Stimulated activated CD4-positive, alpha-beta T cell treated with anti-CD3 and anti-CD28 coated beads, Interleukin-15, amount 100 ng/mL, for 1 hour (primary cell): Measurements from ENCODE around the gene CD300C.
"Not testable (repeated sequence)": the region's sequence is repeated elsewhere in the genome, so short reads cannot be mapped to it uniquely, and the experiment has no call there.

Experiments used
- DNase-seq, 2 donors: peaks; one replicate each; pipeline ENCODE4 v3.0.0-alpha.2; 2020; ENCODE audit warnings: low read depth in 1 of 2, low spot score in 1 of 2

Gene CD300C

DNA sequence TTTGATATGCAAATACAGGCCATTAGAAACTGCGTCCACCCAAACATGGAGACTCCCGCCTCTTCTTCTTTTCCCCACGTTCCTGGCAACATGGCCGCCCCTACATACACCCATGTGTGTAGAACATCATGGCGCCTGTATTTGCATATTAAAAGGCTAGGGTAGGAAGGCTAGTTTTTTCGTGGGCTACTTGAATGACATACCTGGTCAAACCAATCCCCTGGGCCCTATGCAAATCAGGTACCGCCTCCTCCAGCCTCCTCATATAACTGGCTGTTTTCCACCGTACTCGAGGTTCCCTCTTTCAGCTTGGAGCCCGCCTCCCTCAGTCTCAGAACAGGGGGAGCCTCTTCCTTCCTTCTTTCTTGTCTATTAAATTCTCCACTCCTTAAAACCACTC is 13.8 kb downstream of the CD300C start:
- DNase-seq, result no peak

- no peak for DNase-seq
Measured at GRCh38 chr17:74531231-74531761, 14.6 kb downstream of the CD300C start, which contains the start of gene CD300LB. Gene CD300LB (minus strand): TSS chr17:74531475. CDS start chr17:74531350, 125 bp downstream.

DNA sequence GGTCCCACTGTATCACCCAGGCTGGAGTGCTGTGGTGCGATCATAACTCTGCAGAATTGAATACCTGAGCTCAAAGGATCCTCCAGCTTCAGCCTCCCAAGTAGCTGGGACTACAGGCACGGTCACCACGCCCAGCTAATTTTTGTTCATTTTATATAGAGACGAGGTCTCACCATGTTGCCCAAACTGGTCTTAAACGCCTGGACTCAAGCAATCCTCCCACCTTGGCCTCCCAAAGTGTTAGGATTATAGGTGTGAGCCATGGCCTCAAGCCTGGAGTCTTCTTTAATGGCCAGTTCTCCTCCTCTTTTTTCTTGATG is 15.1 kb downstream of the CD300C start:
- DNase-seq, result no peak

DNA sequence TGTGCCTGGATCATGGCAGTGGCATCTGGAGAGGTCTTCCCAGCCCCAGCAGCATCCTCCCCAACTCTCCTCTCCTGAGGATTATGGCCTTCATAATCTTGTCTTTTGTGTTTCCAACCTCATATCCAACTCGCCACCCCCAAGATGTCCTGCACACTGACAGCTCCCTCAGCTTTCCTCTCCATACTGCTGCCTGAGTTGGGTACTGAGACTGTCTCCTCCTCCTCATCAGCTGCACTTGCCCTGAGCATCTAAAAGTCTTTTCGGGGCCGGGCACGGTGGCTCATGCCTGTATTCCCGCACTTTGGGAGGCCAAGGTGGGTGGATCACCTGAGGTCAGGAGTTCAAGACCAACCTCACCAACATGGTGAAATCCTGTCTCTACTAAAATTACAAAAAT is 16.7 kb downstream of the CD300C start:
- DNase-seq, result no peak

GRCh38 chr17:74528491-74529199 is 17.3 kb downstream of the CD300C start:
- DNase-seq, result no peak

DNA sequence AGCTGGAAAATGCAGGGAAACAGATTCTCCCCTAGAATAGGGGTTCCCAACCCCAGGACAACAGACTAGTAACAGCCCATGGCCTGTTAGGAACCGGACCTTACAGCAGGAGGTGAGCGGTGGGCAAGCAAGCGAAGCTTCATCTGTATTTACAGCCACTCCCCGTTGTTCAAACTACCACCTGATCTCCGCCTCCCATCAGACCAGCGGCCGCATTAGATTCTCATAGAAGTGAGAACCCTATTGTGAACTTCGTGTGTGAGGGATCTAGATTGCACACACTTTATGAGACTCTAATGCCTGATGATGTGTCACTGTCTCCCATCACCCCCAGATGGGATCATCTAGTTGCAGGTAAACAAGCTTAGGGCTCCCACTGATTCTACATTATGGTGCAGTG is 18.2 kb downstream of the CD300C start:
- no peak for DNase-seq

- DNase-seq, result no peak
Measured at GRCh38 chr17:74527081-74527480, 18.8 kb downstream of the CD300C start.

DNA sequence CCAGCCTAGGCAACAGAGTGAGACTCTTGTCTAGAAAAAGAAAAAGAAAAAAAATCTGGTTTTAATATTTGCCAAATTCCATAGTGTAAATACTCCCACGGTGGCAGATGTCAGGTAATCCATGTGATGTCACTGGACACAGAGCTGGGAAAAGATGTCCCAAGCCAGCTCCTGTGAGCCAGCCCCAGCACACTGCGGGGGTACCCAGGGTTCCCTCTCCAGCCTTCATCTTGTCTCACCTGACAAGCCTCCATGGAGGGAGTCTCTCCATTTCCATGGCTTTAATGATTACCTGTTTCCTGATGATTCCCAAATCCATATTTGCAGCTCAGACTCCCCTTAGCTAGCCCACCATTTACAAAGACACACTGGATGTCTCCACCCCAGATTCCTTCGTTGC is 19.2 kb downstream of the CD300C start:
- no peak for DNase-seq

- no peak for DNase-seq
Measured at GRCh38 chr17:74525781-74526288, 20.1 kb downstream of the CD300C start.

GRCh38 chr17:74525465-74525725 is 20.5 kb downstream of the CD300C start:
- no peak for DNase-seq

GRCh38 chr17:74524653-74525464 is 21.1 kb downstream of the CD300C start:
- DNase-seq, result no peak

GRCh38 chr17:74523308-74523707 is 22.6 kb downstream of the CD300C start:
- DNase-seq, result no peak

DNA sequence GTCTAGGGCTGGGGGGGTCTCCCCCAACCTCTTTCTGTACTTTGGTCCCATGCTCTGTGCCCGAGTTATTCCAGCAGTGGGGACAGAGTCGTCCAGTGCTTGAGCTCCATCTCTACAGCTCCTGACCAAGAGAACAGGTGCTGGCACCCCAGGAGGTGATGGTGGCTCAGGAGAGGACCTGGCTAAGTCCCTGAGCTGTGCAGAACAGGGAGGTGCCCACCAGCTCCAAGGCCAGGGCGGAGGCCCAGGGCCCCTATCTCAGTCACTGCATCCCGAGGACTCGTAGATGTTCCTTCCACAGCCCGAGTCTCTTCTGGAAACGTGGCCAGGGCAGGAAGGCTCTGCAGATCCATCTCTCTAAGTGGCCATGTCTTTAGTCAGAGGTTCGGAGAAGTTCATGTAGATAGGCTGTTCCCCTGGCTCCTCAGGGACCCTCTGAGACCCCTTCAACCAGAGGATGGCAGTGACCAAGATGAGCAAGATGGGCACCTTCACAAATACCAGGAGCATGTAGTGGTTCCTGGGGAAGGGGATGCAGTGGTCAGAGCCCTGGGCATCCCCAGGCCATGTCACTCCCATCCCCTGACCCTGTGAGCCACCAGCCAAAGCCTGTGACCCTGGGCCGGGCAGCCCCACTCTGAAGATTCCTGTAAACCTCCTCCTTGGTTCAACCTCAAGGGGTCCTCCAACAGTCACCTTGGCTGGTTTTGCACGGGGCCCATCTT is 23.4 kb downstream of the CD300C start:
- DNase-seq, result no peak

- DNase-seq, result no peak
Measured at GRCh38 chr17:74521701-74522201, 24.2 kb downstream of the CD300C start.

GRCh38 chr17:74520790-74521480 is 25.0 kb downstream of the CD300C start:
- DNase-seq, result no peak

- no peak for DNase-seq
Measured at GRCh38 chr17:74520016-74520434, 25.9 kb downstream of the CD300C start.

DNA sequence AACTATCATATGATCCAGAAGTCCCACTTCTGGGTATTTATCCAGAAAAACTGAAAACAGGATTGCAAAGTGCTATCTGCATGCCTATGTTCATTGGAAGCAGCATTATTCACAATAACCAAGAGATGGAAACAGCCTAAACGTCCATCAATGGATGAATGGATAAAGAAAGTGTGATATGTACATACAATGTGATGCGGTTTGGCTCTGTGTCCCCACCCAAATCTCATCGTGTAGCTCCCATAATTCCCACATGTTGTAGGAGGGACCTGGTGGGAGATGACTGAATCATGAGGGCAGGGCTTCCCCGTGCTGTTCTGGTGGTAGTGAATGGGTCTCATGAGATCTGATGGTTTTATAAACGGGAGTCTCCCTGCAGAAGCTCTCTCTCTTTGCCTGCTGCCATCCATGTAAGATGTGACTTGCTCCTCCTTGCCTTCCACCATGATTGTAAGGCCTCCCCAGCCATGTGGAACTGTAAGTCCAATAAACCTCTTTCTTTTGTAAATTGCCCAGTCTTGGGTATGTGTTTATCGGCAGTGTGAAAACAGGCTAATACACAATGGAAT is 27.4 kb downstream of the CD300C start:
- not testable (repeated sequence) for DNase-seq

DNA sequence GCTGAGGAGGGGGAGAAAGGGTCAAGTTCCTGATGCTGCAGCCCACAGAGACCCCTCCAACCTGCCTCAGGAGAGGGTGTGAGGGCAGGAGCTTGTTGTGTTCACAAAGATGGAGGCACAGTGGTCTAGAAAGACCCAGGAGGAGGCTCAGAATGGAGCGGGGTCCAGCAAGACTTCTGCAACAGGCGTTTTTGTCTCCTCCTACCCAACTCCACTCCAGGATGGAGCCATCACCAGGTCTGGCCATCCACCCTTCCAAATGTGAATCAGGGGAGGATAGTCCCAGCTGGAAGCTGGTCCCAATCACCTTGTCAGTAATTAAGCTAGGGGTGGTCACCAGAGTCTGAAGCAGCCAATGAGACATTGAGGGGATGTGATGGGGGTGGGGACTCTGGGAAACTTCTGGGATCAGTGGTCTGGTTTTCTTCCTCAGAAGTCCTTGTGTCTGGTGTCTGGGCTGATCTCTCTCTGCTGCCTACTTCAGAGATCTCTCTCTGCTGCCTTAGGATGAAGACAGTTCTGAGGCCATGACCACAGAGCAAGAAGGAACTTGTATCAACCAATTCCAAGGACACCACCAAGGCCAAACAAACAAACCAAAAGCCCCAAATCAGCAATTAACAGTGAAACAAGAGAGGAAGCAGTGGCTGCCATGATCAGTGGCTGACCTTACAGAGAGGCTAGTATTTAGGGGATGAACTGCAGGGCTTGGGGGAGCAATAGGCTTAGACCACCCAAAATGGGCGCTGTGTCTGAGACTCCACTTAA is 29.2 kb downstream of the CD300C start:
- no peak for DNase-seq

DNA sequence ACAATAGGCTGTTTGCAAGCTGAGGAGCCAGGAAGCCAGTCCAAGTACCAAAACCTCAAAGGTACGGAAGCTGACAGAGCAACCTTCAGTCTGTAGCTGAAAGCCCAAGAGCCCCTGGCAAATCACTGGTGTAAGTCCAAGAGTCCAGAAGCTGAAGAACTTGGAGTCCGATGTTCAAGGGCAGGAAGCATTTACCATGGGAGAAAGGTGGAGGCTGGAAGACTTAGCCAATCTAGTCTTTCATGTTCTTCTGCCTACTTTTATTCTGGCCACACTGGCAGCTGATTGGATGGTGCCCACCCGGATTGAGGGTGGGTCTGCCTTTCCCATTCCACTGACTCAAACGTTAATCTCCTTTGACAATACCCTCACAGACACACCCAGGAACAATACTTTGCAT is 30.0 kb downstream of the CD300C start:
- DNase-seq, result no peak
